D721Med (cell line): Measurements from ENCODE around the gene INMT.

ENCODE experiments used
- DNase-seq: peaks from one replicate; pipeline ENCODE4 v3.0.0; 2011; ENCODE audit warnings: low spot score; ENCODE audit not compliant: insufficient read length
- FAIRE-seq: peaks from 2 replicates; lab custom pipeline; 2011; peaks lifted over from hg19 to GRCh38; lab: Jason Lieb, UNC
- TF ChIP-seq, protein P1 (sequence below): IDR thresholded peaks from 2 replicates; pipeline ENCODE4 v1.5.1; 2012; ENCODE audit warnings: mild to moderate bottlenecking, control low read depth; ENCODE audit not compliant: insufficient read depth; ENCODE audit errors: missing control alignments

The INMT gene

DNA sequence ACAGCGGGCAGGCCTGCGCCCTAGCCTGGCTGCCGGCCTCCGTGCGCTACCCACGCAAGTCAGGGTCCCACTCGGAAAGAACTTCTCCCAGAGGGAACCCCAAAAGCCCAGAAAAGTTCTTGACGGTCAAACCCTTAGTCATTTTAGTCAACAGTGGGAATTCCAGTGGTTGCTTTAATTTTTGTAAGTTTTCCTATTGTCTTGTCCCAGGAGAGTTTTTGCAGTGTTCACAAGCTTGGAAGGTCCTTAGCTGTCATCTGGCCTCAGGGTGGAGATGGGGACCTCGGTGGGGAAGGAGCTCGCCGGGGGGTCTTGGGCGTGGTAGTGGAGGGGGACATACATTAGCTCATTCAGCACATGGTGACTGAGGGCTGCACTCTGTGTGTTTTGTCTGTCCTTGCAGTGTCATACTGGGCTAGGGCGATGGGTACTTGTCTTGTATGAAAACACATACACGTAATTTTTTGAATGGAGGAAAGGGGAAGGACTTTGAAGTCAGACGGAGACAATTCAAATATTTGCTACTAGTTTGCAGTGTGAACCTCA, 20.0 kb downstream of the INMT start:
- FAIRE-seq (no peak), DNase-seq (no peak)
- TF ChIP-seq, protein P1, sequence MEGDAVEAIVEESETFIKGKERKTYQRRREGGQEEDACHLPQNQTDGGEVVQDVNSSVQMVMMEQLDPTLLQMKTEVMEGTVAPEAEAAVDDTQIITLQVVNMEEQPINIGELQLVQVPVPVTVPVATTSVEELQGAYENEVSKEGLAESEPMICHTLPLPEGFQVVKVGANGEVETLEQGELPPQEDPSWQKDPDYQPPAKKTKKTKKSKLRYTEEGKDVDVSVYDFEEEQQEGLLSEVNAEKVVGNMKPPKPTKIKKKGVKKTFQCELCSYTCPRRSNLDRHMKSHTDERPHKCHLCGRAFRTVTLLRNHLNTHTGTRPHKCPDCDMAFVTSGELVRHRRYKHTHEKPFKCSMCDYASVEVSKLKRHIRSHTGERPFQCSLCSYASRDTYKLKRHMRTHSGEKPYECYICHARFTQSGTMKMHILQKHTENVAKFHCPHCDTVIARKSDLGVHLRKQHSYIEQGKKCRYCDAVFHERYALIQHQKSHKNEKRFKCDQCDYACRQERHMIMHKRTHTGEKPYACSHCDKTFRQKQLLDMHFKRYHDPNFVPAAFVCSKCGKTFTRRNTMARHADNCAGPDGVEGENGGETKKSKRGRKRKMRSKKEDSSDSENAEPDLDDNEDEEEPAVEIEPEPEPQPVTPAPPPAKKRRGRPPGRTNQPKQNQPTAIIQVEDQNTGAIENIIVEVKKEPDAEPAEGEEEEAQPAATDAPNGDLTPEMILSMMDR, result no peak

DNA sequence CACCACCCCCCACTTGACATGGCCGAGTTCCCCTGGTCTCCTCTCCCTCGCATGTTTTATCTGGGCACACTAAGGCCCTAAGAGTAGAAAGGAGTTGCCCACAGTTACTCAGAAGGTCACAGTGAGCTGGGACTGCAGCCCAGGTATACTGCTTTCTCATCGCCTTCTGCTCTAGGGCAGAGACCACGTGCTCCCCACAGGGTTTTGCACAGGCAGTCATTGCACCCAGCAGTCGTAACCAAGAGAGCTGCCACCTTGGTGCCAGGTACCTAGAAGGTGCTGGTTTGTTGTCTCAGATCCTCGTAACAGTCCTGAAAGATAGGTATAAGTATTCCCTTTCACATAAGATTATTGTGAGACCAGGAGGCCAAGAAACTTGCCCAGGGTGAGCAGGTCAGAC, 21.0 kb downstream of the INMT start:
- DNase-seq (no peak), FAIRE-seq (no peak)
- TF ChIP-seq, protein P1, result no peak

DNA sequence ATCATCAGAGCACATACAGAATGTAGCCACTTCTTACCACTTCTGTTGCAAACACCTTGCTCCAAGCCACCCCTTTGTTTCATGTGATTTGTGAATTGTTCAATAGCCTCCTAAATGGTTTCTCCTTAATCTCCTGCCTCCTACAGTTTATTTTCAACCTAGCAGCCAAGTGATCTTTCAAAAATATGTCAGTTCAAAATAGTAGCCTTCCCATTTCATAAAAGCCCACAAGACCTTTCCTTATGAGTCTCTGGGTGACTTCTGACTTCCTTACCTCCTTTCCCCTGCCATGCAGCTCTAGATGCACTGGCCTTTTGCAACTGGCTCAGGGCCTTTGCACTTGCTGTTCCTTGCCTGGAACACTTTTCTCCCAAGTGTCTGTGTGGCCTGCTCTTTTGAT, 24.1 kb downstream of the INMT start:
- TF ChIP-seq, protein P1, result no peak
- FAIRE-seq (no peak), DNase-seq (no peak)

DNA sequence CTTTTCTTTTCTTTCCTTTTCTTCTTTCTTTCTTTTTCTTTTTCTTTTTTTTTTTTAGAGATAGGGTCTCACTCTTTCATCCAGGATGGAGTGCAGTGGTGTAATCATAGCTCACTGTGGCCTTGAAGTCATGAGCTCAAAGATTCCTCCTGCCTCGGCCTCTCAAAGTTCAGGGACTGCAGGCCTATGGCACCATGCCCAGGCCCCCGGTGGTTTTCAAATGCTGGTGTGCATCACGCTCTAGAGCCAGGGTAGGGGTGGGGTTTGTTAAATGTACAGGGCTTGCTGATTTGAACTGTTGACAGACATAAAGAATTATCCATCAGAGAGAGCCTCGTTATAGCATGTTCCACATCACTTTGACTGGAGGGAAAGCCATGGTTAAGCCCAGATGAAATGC, 25.0 kb downstream of the INMT start:
- FAIRE-seq (no peak), DNase-seq (no peak)
- TF ChIP-seq, protein P1, result no peak

DNA sequence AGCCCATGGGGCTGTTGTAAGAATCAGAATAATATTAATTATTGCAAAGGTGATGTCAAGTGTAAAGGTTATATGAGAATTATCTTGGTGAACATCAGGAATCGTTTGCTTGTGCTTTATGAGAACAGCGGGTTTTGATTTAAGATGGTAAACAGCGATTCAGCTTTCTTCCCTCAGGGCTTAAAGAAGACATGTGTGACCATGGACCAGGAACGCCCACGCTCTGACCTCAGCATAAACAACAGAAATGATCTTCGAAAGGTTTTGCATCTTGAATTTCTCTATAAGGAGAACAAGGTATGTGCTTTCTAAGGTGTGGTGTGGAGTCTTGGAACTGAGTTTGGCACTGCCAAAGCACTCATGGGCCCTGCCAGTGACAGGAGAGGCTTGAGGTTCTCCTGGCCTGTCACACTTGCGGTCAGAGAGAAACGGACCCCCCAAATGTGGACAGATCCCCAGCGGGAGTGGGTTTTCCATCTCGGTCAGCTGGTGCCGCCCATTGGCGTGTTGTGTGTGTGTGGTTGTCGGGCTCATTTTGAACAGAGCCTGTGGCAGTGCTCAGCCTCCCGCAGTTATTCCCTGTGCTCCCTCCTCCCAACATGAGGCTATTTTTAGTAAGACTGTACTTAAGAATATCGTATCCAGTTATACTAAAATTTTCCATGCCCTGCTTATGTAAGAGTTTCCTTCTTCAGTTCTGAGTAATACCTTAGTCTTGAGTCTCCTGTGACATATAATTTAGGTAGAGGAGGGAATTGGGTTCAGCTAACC, 26.5 kb downstream of the INMT start:
- FAIRE-seq (no peak), DNase-seq (no peak)
- TF ChIP-seq, protein P1, result no peak

DNA sequence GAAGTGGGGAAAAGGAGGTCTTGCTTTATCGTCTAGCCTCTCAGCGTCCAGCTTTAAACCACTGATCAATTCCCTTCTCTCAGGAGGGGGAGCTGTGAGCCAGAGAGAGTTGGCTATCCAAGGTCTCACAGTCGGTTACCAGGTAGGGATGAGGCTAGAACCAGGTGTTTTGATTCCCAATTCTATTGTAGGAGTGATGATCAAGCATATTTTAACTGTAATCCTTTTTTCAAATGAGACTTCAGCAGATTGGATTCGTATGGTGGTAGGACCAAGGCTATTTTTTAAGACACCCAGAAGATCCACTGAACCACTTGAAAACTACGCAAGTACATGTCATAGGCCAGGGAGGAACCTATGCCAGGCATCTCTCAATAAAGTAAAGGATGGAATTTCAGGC, 27.6 kb downstream of the INMT start:
- DNase-seq (no peak), FAIRE-seq (no peak)
- TF ChIP-seq, protein P1, result no peak

DNA sequence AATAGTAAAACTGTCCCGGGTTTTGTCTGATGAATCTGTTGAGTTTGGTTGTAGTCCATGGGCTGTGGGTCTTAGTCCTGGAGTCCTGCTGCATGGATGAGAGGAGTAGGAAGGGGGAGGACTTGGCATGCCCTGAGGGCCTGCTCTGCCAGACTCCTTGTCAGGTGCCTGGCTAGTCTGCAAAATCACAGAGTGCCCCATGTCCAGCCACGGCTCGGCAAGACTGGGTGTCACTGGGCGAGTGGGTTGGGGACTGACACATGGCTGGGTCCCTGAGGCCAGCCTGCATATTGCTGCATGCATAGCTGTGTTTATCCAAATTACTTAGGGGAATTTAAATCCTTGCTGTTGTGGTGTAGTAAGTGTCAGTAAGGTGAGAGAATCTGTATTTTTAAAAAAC, 29.0 kb downstream of the INMT start:
- DNase-seq, result no peak
- TF ChIP-seq, protein P1, result no peak
- FAIRE-seq, result no peak
